ENCODE data around the gene RAG1.
A peak's percentile ranks its signal among the peaks of the same experiment; 100 is the strongest.
"Not testable (repeated sequence)": the region's sequence is repeated elsewhere in the genome, so short reads cannot be mapped to it uniquely, and the experiment has no call there.

RAG1 gene

DNA sequence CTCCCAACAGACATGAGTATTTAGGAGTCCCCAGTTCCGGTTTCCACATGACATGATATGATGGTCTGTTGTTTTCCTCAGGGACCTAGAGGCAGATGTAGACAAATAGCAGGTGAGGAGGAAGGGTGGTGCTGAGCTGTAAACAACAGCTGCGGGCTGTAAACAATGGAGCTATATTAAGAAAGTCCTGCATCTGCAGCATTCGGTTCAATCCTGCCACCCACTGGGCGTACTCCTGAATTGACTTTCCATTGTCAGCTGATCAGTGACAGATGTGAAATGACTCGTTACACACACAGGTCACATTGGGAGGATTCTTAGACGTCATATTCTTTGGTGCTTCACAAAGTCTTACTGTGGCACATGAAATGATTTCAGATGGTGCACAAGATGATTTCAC lies 26.8 kb upstream of the RAG1 start:
- H4K91ac ChIP-seq (ENCODE audit: low read length): no peak overlapping the region
- no peak overlapping the region for H3K4ac ChIP-seq (ENCODE audit: low read depth in 1 of 2, low read length in 2 of 2)
- H2BK15ac ChIP-seq (ENCODE audit: low read depth, poor library complexity, severe bottlenecking): no peak overlapping the region
- no peak overlapping the region for H3K4me3 ChIP-seq (ENCODE audit: insufficient read depth in 1 of 2, low read depth in 1 of 2, low read length in 2 of 2)
- no peak overlapping the region for H3K27ac ChIP-seq (ENCODE audit: low read length, poor library complexity, severe bottlenecking)
- H2AK5ac ChIP-seq (ENCODE audit: low read length, severe bottlenecking): no peak overlapping the region
- H2BK12ac ChIP-seq (ENCODE audit: low read length in 2 of 2): no peak overlapping the region
- no peak overlapping the region for H2AFZ ChIP-seq (ENCODE audit: low read depth, low read length)
- no peak overlapping the region for H3K4me2 ChIP-seq (ENCODE audit: low read length, poor library complexity, severe bottlenecking)
- H3K14ac ChIP-seq (ENCODE audit: low read length in 2 of 2): no peak overlapping the region
- peak overlapping the region; percentile 34 for H3K9ac ChIP-seq (ENCODE audit: low read length)
- H3K23ac ChIP-seq (ENCODE audit: low read length in 2 of 2): no peak overlapping the region
- 40% methylated on average over 6 of the region's 6 CpGs for WGBS
- peak; percentile 70 for DNase-seq
- no peak overlapping the region for H4K8ac ChIP-seq (ENCODE audit: low read length)
- no peak overlapping the region for H3K18ac ChIP-seq (ENCODE audit: low read depth in 1 of 2, low read length in 2 of 2)
- H2BK5ac ChIP-seq (ENCODE audit: low read depth, low read length, poor library complexity, severe bottlenecking): no peak overlapping the region
- H3K79me1 ChIP-seq (replicated peaks; ENCODE audit: low read length, poor library complexity, severe bottlenecking): no peaks in the 10 kb centered on the region
- H2BK120ac ChIP-seq (ENCODE audit: low read depth, low read length): no peak overlapping the region
- H3K36me3 ChIP-seq (ENCODE audit: control insufficient read depth in 1 of 2, insufficient read depth in 2 of 2, low read depth in 1 of 2, low read length in 2 of 2): no peaks in the 10 kb centered on the region
- no peaks in the 10 kb centered on the region for H3K9me3 ChIP-seq (ENCODE audit: control insufficient read depth, low read length)
- no peaks in the 10 kb centered on the region for H3K4me1 ChIP-seq (ENCODE audit: control insufficient read depth, insufficient read depth, low read depth, low read length)
- H3K27me3 ChIP-seq (ENCODE audit: control insufficient read depth in 1 of 2, insufficient read depth in 1 of 2, low read length in 2 of 2): peaks cover 0 to 7% of the 10 kb centered on the region in 2 experiments

DNA sequence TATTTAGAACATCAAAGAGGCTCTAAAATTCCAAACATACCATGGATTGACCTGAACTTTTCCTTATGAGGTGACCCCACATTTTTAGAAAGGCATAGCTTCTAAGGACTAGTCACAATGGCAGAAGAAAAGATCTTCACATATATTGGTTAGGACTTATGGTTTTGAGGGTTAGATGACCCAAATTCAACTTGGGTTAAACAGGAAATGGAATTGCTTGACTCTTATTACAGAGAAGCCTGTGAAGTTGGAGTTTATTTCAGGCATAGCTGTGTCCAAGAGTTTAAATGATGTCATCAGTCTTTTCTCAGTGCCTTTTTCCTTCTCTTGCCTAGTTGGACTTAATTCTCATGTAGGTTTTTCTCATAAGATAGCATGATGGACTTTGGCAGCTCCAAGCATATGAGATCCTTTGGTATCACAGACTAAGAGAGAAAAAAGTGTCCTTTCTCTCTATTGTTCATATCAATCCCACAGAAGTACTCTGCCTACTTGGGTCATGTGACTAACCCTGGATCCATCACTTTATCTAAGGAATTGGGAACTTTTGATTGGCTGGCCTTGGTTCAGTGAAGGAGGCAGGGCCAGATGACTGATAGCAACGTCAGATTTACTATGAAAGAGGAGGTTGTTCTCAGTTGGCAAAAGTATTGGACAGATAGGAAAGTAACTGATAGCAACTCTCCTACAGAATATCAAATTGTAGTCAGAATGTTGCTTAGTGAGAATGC lies 17.3 kb upstream of the RAG1 start:
- H2AFZ ChIP-seq (ENCODE audit: low read depth, low read length): no peak overlapping the region
- no peak overlapping the region for H3K27ac ChIP-seq (ENCODE audit: low read length, poor library complexity, severe bottlenecking)
- H2AK5ac ChIP-seq (ENCODE audit: low read length, severe bottlenecking): no peak overlapping the region
- H4K8ac ChIP-seq (ENCODE audit: low read length): no peak overlapping the region
- 63% methylated on average over 1 of the region's 1 CpG for WGBS
- H2BK120ac ChIP-seq (ENCODE audit: low read depth, low read length): no peak overlapping the region
- H3K4me3 ChIP-seq (ENCODE audit: insufficient read depth in 1 of 2, low read depth in 1 of 2, low read length in 2 of 2): no peak overlapping the region
- H2BK5ac ChIP-seq (ENCODE audit: low read depth, low read length, poor library complexity, severe bottlenecking): no peak overlapping the region
- no peak overlapping the region for H3K23ac ChIP-seq (ENCODE audit: low read length in 2 of 2)
- H3K14ac ChIP-seq (ENCODE audit: low read length in 2 of 2): no peak overlapping the region
- no peak overlapping the region for H3K4me2 ChIP-seq (ENCODE audit: low read length, poor library complexity, severe bottlenecking)
- H2BK15ac ChIP-seq (ENCODE audit: low read depth, poor library complexity, severe bottlenecking): no peak overlapping the region
- H3K4ac ChIP-seq (ENCODE audit: low read depth in 1 of 2, low read length in 2 of 2): no peak overlapping the region
- no peaks in the 10 kb centered on the region for H3K79me1 ChIP-seq (replicated peaks; ENCODE audit: low read length, poor library complexity, severe bottlenecking)
- no peak overlapping the region for H3K18ac ChIP-seq (ENCODE audit: low read depth in 1 of 2, low read length in 2 of 2)
- H3K4me1 ChIP-seq (ENCODE audit: control insufficient read depth, insufficient read depth, low read depth, low read length): no peaks in the 10 kb centered on the region
- H2BK12ac ChIP-seq (ENCODE audit: low read length in 2 of 2): no peak overlapping the region
- no peak overlapping the region for H3K9ac ChIP-seq (ENCODE audit: low read length)
- no peak for DNase-seq
- no peaks in the 10 kb centered on the region for H3K36me3 ChIP-seq (ENCODE audit: control insufficient read depth in 1 of 2, insufficient read depth in 2 of 2, low read depth in 1 of 2, low read length in 2 of 2)
- H3K27me3 ChIP-seq (ENCODE audit: control insufficient read depth in 1 of 2, insufficient read depth in 1 of 2, low read length in 2 of 2): no peaks in the 10 kb centered on the region
- no peaks in the 10 kb centered on the region for H3K9me3 ChIP-seq (ENCODE audit: control insufficient read depth, low read length)
- no peak overlapping the region for H4K91ac ChIP-seq (ENCODE audit: low read length)

DNA sequence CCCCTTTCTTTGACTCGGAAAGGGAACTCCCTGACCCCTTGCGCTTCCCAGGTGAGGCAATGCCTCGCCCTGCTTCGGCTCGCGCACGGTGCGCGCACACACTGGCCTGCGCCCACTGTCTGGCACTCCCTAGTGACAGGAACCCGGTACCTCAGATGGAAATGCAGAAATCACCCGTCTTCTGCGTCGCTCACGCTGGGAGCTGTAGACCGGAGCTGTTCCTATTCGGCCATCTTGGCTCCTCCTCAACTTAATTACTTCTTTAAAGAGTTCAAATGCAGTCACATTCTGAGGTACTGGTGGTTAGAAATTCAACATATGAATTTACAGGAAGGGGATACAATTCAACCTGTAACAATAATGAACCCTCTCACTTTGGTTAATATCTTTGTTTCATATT lies 10.4 kb upstream of the RAG1 start:
- not testable (repeated sequence) for H3K23ac ChIP-seq (ENCODE audit: low read length in 2 of 2); H3K14ac ChIP-seq (ENCODE audit: low read length in 2 of 2); H3K18ac ChIP-seq (ENCODE audit: low read depth in 1 of 2, low read length in 2 of 2); H3K4me2 ChIP-seq (ENCODE audit: low read length, poor library complexity, severe bottlenecking); H3K27ac ChIP-seq (ENCODE audit: low read length, poor library complexity, severe bottlenecking); H3K4ac ChIP-seq (ENCODE audit: low read depth in 1 of 2, low read length in 2 of 2); H3K79me1 ChIP-seq (replicated peaks; ENCODE audit: low read length, poor library complexity, severe bottlenecking); H3K36me3 ChIP-seq (ENCODE audit: control insufficient read depth in 1 of 2, insufficient read depth in 2 of 2, low read depth in 1 of 2, low read length in 2 of 2); H3K4me1 ChIP-seq (ENCODE audit: control insufficient read depth, insufficient read depth, low read depth, low read length); DNase-seq; H2BK120ac ChIP-seq (ENCODE audit: low read depth, low read length); H3K4me3 ChIP-seq (ENCODE audit: insufficient read depth in 1 of 2, low read depth in 1 of 2, low read length in 2 of 2); H4K8ac ChIP-seq (ENCODE audit: low read length); H4K91ac ChIP-seq (ENCODE audit: low read length); H2AFZ ChIP-seq (ENCODE audit: low read depth, low read length); H3K9ac ChIP-seq (ENCODE audit: low read length); H2AK5ac ChIP-seq (ENCODE audit: low read length, severe bottlenecking); H3K9me3 ChIP-seq (ENCODE audit: control insufficient read depth, low read length); H2BK15ac ChIP-seq (ENCODE audit: low read depth, poor library complexity, severe bottlenecking); H2BK12ac ChIP-seq (ENCODE audit: low read length in 2 of 2); H2BK5ac ChIP-seq (ENCODE audit: low read depth, low read length, poor library complexity, severe bottlenecking)
- H3K27me3 ChIP-seq (ENCODE audit: control insufficient read depth in 1 of 2, insufficient read depth in 1 of 2, low read length in 2 of 2): peaks cover 12 to 17% of the 10 kb centered on the region in 2 experiments
- WGBS: 100% methylated on average over 8 of the region's 17 CpGs

DNA sequence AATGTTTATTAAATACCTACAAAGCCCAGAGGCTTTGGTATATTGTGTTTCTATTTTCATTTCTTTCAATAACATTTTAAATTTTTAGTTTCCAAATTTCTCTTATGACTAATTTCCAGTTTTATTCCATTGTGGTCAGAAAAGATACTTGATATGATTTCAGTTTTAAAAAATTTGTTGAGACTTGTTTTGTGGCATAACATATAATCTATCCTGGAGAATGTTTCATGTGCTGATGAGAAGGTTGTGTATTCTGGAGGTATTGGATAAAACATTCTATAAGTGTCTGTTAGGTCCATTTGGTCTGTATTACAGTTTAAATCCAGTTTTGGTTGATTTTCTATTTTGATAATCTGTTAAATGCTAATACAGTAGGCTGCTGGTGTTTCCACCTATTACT lies 9.8 kb upstream of the RAG1 start:
- Histone ChIP-seq H2BK120ac (ENCODE audit: low read depth, low read length) (no peak overlapping the region), H3K36me3 (ENCODE audit: control insufficient read depth in 1 of 2, insufficient read depth in 2 of 2, low read depth in 1 of 2, low read length in 2 of 2) (no peaks in the 10 kb centered on the region), H3K27ac (ENCODE audit: low read length, poor library complexity, severe bottlenecking) (no peak overlapping the region), H3K27me3 (ENCODE audit: control insufficient read depth in 1 of 2, insufficient read depth in 1 of 2, low read length in 2 of 2) (peaks cover 12 to 17% of the 10 kb centered on the region in 2 experiments), H4K91ac (ENCODE audit: low read length) (no peak overlapping the region), H3K79me1 (replicated peaks; ENCODE audit: low read length, poor library complexity, severe bottlenecking) (no peaks in the 10 kb centered on the region), H3K18ac (ENCODE audit: low read depth in 1 of 2, low read length in 2 of 2) (no peak overlapping the region), H3K14ac (ENCODE audit: low read length in 2 of 2) (no peak overlapping the region), H3K9me3 (ENCODE audit: control insufficient read depth, low read length) (no peaks in the 10 kb centered on the region), H2AFZ (ENCODE audit: low read depth, low read length) (no peak overlapping the region), H3K4me3 (ENCODE audit: insufficient read depth in 1 of 2, low read depth in 1 of 2, low read length in 2 of 2) (no peak overlapping the region), H3K23ac (ENCODE audit: low read length in 2 of 2) (no peak overlapping the region), H2AK5ac (ENCODE audit: low read length, severe bottlenecking) (no peak overlapping the region), H2BK15ac (ENCODE audit: low read depth, poor library complexity, severe bottlenecking) (no peak overlapping the region), H3K4ac (ENCODE audit: low read depth in 1 of 2, low read length in 2 of 2) (no peak overlapping the region), H2BK12ac (ENCODE audit: low read length in 2 of 2) (no peak overlapping the region), H3K4me2 (ENCODE audit: low read length, poor library complexity, severe bottlenecking) (no peak overlapping the region), H2BK5ac (ENCODE audit: low read depth, low read length, poor library complexity, severe bottlenecking) (no peak overlapping the region), H4K8ac (ENCODE audit: low read length) (no peak overlapping the region), H3K4me1 (ENCODE audit: control insufficient read depth, insufficient read depth, low read depth, low read length) (no peaks in the 10 kb centered on the region), H3K9ac (ENCODE audit: low read length) (no peak overlapping the region)
- no peak for DNase-seq

Measured in mesenchymal stem cell (in vitro differentiated cells and primary cell).